Erythroblast (primary cell): ENCODE measurements around the gene AMACR.

Experiments
- GATA1 ChIP-seq: IDR thresholded peaks from 2 replicates; pipeline ENCODE4 v1.6.1; 2011; ENCODE audit warnings: low read depth, mild to moderate bottlenecking, control low read depth, low read length, moderate library complexity
- POLR2A ChIP-seq: IDR thresholded peaks from 2 replicates; pipeline ENCODE4 v1.6.1; 2011; ENCODE audit warnings: mild to moderate bottlenecking, low read length

GRCh38 chr5:33984671-33985124 is 23.2 kb downstream of the AMACR start, which contains the start of gene SLC45A2:
- TF ChIP-seq POLR2A (no peak), GATA1 (no peak)
